AG09309 (cell line): Measurements from ENCODE around the gene ACAN.

Source experiments
- DNase-seq: peaks from one replicate; pipeline ENCODE4 v3.0.0-alpha.2; 2010; ENCODE audit warnings: low read depth
- H3K4me3 ChIP-seq: 2 replicates; pipeline ENCODE4 v1.5.1; 2011; ENCODE audit warnings: mild to moderate bottlenecking, low read depth, low read length, moderate library complexity; ENCODE audit not compliant: control insufficient read depth
- CTCF ChIP-seq: IDR thresholded peaks from 2 replicates; pipeline ENCODE4 v1.5.1; 2011; ENCODE audit warnings: mild to moderate bottlenecking, low read depth, low read length, inconsistent platforms; ENCODE audit not compliant: insufficient read depth, control insufficient read depth; ENCODE audit errors: missing control alignments

The ACAN gene

GRCh38 chr15:88880944-88881740 is 77.9 kb downstream of the ACAN start:
- TF ChIP-seq CTCF, result no peak
- no peak overlapping the region for H3K4me3 ChIP-seq
- DNase-seq, result no peak

- TF ChIP-seq CTCF, result no peak
- no peak for DNase-seq
- no peak overlapping the region for H3K4me3 ChIP-seq
Measured at GRCh38 chr15:88881775-88882174, 78.5 kb downstream of the ACAN start.

GRCh38 chr15:88882785-88883184 is 79.5 kb downstream of the ACAN start:
- no peak for DNase-seq

GRCh38 chr15:88887068-88887580 is 83.9 kb downstream of the ACAN start:
- DNase-seq, result no peak
- no peak for TF ChIP-seq CTCF
- no peak overlapping the region for H3K4me3 ChIP-seq

More at GRCh38 chr15:88882785-88883184, 79.5 kb downstream of the ACAN start:
- no peak overlapping the region for H3K4me3 ChIP-seq
- TF ChIP-seq CTCF, result no peak

GRCh38 chr15:88888719-88889118 is 85.5 kb downstream of the ACAN start:
- no peak overlapping the region for H3K4me3 ChIP-seq
- DNase-seq, result no peak
- TF ChIP-seq CTCF, result no peak

- TF ChIP-seq CTCF, result no peak
- DNase-seq, result peak; percentile 47
- no peak overlapping the region for H3K4me3 ChIP-seq
Measured at GRCh38 chr15:88890495-88890894, 87.3 kb downstream of the ACAN start.
